Measurements from ENCODE around the gene C10orf71.

DNA sequence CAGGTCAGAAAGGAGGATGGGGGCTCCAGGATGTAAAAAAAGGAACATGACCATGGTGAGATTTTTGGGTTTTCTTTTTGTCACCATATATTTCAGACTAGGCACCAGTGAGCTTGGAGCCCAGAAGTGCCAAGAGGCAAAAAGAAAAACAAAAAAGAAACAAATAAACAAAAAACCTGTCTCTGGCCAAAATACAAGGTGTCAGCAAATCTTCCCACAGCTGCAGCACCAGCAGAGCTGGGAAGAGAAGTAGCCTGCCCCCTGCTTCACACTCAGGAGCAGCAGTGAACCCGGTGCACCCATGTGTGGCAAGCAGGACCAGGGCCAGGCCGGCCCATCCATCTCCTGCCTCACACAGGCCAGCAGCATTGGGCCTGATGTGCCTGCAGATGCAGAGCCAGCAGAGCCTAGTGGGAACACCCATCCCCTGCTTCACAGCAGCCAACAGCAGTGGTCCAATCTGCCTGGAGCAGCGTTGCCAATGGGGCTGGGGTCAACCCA lies 34.7 kb upstream of the C10orf71 start:
- no peak for TF ChIP-seq GATA2 (IDR thresholded peaks at IDR 0.05; ENCODE audit: low read depth, low read length)
- TF ChIP-seq GATA3 (IDR thresholded peaks at IDR 0.05; ENCODE audit: low read depth, low read length) = no peak

Data from SH-SY5Y (cell line).